Panc1 (cell line): Measurements from ENCODE around the gene SRCAP. TPM values are rescaled to one million over a fixed set of nuclear protein-coding genes. Genes with fewer than 3 reads are reported as not detected.

Source experiments
- ATAC-seq: fragments of 200-7000 bp; cut with Tn5 transposase; 2 replicates; pipeline ENCODE4 v1.9.1; 2020; ENCODE audit warnings: mild to moderate bottlenecking, moderate library complexity
- BruUV-seq: library from RNA; stranded (reverse); fragments of 400-500 nt; replicated peaks from 2 replicates; lab custom pipeline; 2021; lab: Mats Ljungman, UMichigan
- CTCF ChIA-PET: fragments of 300-600 bp; sonication (Branson Sonifier 250); formaldehyde crosslinking; loops from one replicate; lab custom pipeline; 2022; ENCODE audit warnings: antibody characterized with exemption; lab: Charles Lee
- POLR2A ChIA-PET: fragments of 300-600 bp; sonication (Branson Sonifier 250); formaldehyde crosslinking; loops from one replicate; lab custom pipeline; 2022; ENCODE audit warnings: antibody characterized with exemption; lab: Charles Lee
- DNase-seq: peaks from one replicate; pipeline ENCODE4 v3.0.0-alpha.2; 2010; ENCODE audit warnings: low read depth, low spot score
- H3K27ac ChIP-seq: 2 replicates; pipeline ENCODE4 v1.5.1; 2011; ENCODE audit warnings: mild to moderate bottlenecking, low read length, inconsistent platforms
- H3K27me3 ChIP-seq: fragments of 200-500 bp; sonication (Bioruptor generic); 2 replicates; pipeline ENCODE4 v1.6.0; 2014; ENCODE audit warnings: low read length, inconsistent platforms; ENCODE audit not compliant: control insufficient read depth, insufficient read depth
- H3K36me3 ChIP-seq: fragments of 200-500 bp; sonication (Bioruptor generic); 2 replicates; pipeline ENCODE4 v1.5.1; 2014; ENCODE audit warnings: inconsistent platforms, mild to moderate bottlenecking, low read length, moderate library complexity; ENCODE audit not compliant: control insufficient read depth, insufficient read depth
- H3K4me1 ChIP-seq: 2 replicates; pipeline ENCODE4 v1.5.1; 2011; ENCODE audit warnings: inconsistent platforms, mild to moderate bottlenecking, low read length, moderate library complexity; ENCODE audit not compliant: control insufficient read depth, insufficient read depth
- H3K4me3 ChIP-seq, 2 experiments: 2 replicates each; pipeline ENCODE4 v1.5.1; 2011 to 2012; ENCODE audit warnings: low read depth in 2 of 2, low read length in 2 of 2, mild to moderate bottlenecking in 2 of 2, inconsistent platforms in 1 of 2, moderate library complexity in 1 of 2
- H3K9me3 ChIP-seq: fragments of 200-500 bp; sonication (Bioruptor generic); 2 replicates; pipeline ENCODE4 v1.5.1; 2014; ENCODE audit warnings: low read depth, mild to moderate bottlenecking, inconsistent platforms, low read length, moderate library complexity; ENCODE audit not compliant: control insufficient read depth, insufficient read depth
- CTCF ChIP-seq: fragments of 450-650 bp; IDR thresholded peaks from 2 replicates; pipeline ENCODE4 v1.5.1; 2017; ENCODE audit warnings: mild to moderate bottlenecking
- POLR2AphosphoS5 ChIP-seq: IDR thresholded peaks from 2 replicates; pipeline ENCODE4 v1.6.1; 2012; ENCODE audit warnings: mild to moderate bottlenecking, low read depth, low read length, moderate library complexity
- REST ChIP-seq, 2 experiments: IDR thresholded peaks; 2 replicates each; pipeline ENCODE4 v1.6.1; 2011 to 2012; ENCODE audit warnings: low read depth in 2 of 2, control low read depth in 1 of 2, low read length in 1 of 2, mild to moderate bottlenecking in 1 of 2, moderate library complexity in 1 of 2; ENCODE audit not compliant: insufficient read depth in 1 of 2
- SIN3A ChIP-seq: IDR thresholded peaks from 2 replicates; pipeline ENCODE4 v1.6.1; 2012; ENCODE audit warnings: low read depth, mild to moderate bottlenecking, low read length, moderate library complexity, borderline replicate concordance; ENCODE audit not compliant: insufficient read depth
- TCF7L2 ChIP-seq: IDR thresholded peaks from 2 replicates; pipeline ENCODE4 v1.6.1; 2011; ENCODE audit warnings: mild to moderate bottlenecking, low read depth, low read length, inconsistent platforms
- in situ Hi-C: cut with HindIII; loops from 2 replicates; pipeline ENCODE4 v1.10.0; 2016; ENCODE audit warnings: low sequenced_read_pairs, low pct_unique_long_range_greater_than_20kb
- intact Hi-C: fragments of 100-400 bp; cut with micrococcal nuclease; formaldehyde crosslinking; loops from one replicate; pipeline ENCODE4 v1.10.0; 2022; ENCODE audit not compliant: unreplicated experiment
- total RNA-seq: library from RNA; stranded (reverse); gene quantifications from one replicate; pipeline ENCODE4 v1.2.1, GENCODE V29; 2021; ENCODE audit not compliant: unreplicated experiment

SRCAP gene
- total RNA-seq, 1 experiment from 2014 or later = 73.6 TPM

DNA sequence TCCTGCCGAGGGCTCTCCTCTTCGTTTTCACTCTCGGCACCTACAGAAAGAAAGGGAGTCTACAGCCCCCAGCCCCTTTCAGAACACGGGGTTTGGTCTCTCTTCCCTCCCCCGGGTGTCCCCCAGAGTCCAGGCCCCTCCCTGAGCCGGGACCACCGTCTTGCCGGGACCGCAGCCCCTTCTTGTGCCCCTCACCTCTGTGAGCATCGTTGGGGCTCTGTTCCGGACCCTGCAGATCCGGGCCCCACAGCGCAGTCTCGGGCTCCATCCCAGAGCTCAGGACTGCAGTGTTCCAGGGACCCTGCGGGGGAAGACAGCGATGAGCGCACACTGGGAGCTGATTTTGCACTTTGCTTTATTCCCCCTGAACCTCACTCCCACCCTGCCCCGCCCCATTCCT is 85.2 kb downstream of the SRCAP start:
- Histone ChIP-seq H3K36me3 (peaks cover 8% of the 10 kb centered on the region; the same call in 1 of the 2 replicates), H3K4me1 (peaks cover 20% of the 10 kb centered on the region), H3K27me3 (no peaks in the 10 kb centered on the region), H3K27ac (no peak overlapping the region), H3K4me3 (no peak overlapping the region), H3K9me3 (no peaks in the 10 kb centered on the region)
- in situ Hi-C loops = no loop called here
- POLR2A ChIA-PET = interaction anchor here (0.6 kb wide), 1 partner anchor 35 kb away, joined by 3 read pairs; no protein-coding TSS in a partner anchor
- CTCF ChIA-PET = no interaction called here
- TF ChIP-seq SIN3A = no peak
- no peak for TF ChIP-seq TCF7L2
- TF ChIP-seq REST (IDR thresholded peaks at IDR 0.05; ENCODE audit: insufficient read depth in 1 of 2, low read depth in 2 of 2, low read length in 1 of 2) = no peak
- TF ChIP-seq CTCF = no peak
- no peak for TF ChIP-seq POLR2AphosphoS5
- no peak for ATAC-seq
- DNase-seq = no peak
- intact Hi-C loops = no loop called here
- BruUV-seq = no TSS peak

GRCh38 chr16:30785126-30786106 is 86.4 kb downstream of the SRCAP start:
- intact Hi-C loops = no loop called here
- CTCF ChIA-PET = no interaction called here
- BruUV-seq = TSS peak; percentile 61
- TF ChIP-seq POLR2AphosphoS5 = no peak
- TF ChIP-seq REST (IDR thresholded peaks at IDR 0.05; ENCODE audit: insufficient read depth in 1 of 2, low read depth in 2 of 2, low read length in 1 of 2) = no peak
- TF ChIP-seq SIN3A = no peak
- no peak for TF ChIP-seq CTCF
- TF ChIP-seq TCF7L2 = no peak
- Histone ChIP-seq H3K27me3 (no peaks in the 10 kb centered on the region), H3K27ac (peak overlapping the region; percentile 66), H3K4me1 (peaks cover 20% of the 10 kb centered on the region), H3K36me3 (peaks cover 8% of the 10 kb centered on the region; the same call in 1 of the 2 replicates), H3K4me3 (peak overlapping the region; percentile 86 to 87), H3K9me3 (no peaks in the 10 kb centered on the region)
- in situ Hi-C loops = no loop called here
- ATAC-seq (no peak), DNase-seq (no peak)
- POLR2A ChIA-PET = no interaction called here
